ENCODE results near the gene ANKAR. TPM values are rescaled to one million over a fixed set of nuclear protein-coding genes. Genes with fewer than 3 reads are reported as not detected.

Gene ANKAR
- total RNA-seq, 1 experiment from 2014 or later: 2.0 TPM

DNA sequence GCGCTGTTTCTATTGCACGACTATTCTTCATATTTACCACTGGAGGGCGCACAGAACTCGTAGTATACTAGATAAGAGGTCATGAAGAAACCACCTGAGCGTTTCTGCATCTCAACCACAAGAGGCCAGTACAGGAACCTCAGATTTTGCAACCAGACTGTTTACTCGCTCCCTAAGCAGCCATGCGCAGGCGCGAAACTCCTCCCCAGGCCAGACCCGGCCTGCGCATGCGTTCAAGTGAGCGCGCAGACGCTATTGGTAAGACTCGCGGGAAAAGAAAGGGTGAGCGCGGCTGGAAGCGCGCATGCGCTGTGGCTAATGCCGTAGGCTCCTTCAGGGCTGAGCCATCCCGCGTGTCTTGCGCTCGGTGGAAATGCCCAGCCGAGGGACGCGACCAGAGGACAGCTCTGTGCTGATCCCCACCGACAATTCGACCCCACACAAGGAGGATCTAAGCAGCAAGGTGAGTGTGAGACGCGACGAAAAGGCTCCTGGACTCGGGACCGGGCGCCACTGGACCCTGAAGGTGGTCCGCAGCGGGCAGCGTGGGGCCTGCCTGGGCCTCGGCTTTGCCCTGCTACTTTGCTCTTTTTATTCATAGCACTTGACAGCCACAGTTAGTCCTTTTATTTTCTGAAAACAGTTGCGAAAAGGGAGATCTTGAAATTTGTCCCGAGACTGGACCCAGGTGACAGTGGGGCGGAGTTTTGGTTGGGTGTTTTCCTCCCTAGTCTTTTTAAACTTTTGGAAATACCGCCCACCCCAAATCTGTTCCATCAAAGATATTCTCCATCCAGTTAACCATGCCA, 13.1 kb upstream of the ANKAR start, which contains the start of gene ASNSD1:
TSS of gene ASNSD1 (plus strand) at position 312 of the 809 bp plus-strand sequence. CDS start 4,674 bp downstream, outside the sequence.
- no peak within 1 kb of the TSS for H2BK20ac ChIP-seq (ENCODE audit: low read depth, low read length, poor library complexity, severe bottlenecking)
- Mint-ChIP-seq H3K27ac (no peak within 1 kb of the TSS), H3K36me3 (ENCODE audit: insufficient read depth in 1 of 3, low read depth in 3 of 3) (peaks cover 0 to 12% (median 9%) of the 10 kb centered on the region in 3 experiments; a peak in 5 of 7 replicates), H3K27me3 (ENCODE audit: low read depth) (no peaks in the 10 kb centered on the region; the same call in 1 of the 2 replicates), H3K9me3 (no peaks in the 10 kb centered on the region), H3K4me1 (no peaks in the 10 kb centered on the region; a peak in 1 of 4 replicates), H3K4me3 (no peak within 1 kb of the TSS)
- no peak within 1 kb of the TSS for H2BK120ac ChIP-seq (ENCODE audit: low read depth, low read length, poor library complexity, severe bottlenecking)
- no peak within 1 kb of the TSS for H3K4ac ChIP-seq (ENCODE audit: low read depth, low read length)
- DNase-seq: peak; percentile 98
- peak within 1 kb of the TSS; percentile 79 for H3K18ac ChIP-seq (ENCODE audit: insufficient read length, low read depth, low read length)
- peaks cover 4% of the 10 kb centered on the region for H3K23me2 ChIP-seq (ENCODE audit: insufficient read length, low read depth, low read length, poor library complexity, severe bottlenecking)
- peak within 1 kb of the TSS; percentile 17 for H2AFZ ChIP-seq (ENCODE audit: low read length)
- H2BK15ac ChIP-seq (ENCODE audit: low read depth, low read length): no peak within 1 kb of the TSS
- no peaks in the 10 kb centered on the region for H3K4me1 ChIP-seq (ENCODE audit: insufficient read depth, low read length)
- no peaks in the 10 kb centered on the region for H3K27me3 ChIP-seq (ENCODE audit: insufficient read depth, low read length)
- no peak within 1 kb of the TSS for H4K91ac ChIP-seq (ENCODE audit: insufficient read length, low read depth, low read length)
- H3K4me2 ChIP-seq (ENCODE audit: insufficient read depth, insufficient read length, low read length): peak within 1 kb of the TSS; percentile 96
- H3K79me2 ChIP-seq (ENCODE audit: insufficient read depth, low read length): peaks cover 3% of the 10 kb centered on the region; the same call in 1 of the 2 replicates
- H2BK5ac ChIP-seq (ENCODE audit: insufficient read length, low read length): no peak within 1 kb of the TSS
- H3K9ac ChIP-seq (ENCODE audit: extremely low read depth, insufficient read length, low read length): peak within 1 kb of the TSS; percentile 95
- H3K9me3 ChIP-seq (ENCODE audit: control insufficient read depth, low read depth, low read length): no peaks in the 10 kb centered on the region
- H4K5ac ChIP-seq (ENCODE audit: insufficient read length, low read depth, low read length): peak within 1 kb of the TSS; percentile 49
- no peaks in the 10 kb centered on the region for H3K79me1 ChIP-seq (ENCODE audit: insufficient read depth, low read depth, low read length, poor library complexity, severe bottlenecking)
- TF ChIP-seq, protein P1, sequence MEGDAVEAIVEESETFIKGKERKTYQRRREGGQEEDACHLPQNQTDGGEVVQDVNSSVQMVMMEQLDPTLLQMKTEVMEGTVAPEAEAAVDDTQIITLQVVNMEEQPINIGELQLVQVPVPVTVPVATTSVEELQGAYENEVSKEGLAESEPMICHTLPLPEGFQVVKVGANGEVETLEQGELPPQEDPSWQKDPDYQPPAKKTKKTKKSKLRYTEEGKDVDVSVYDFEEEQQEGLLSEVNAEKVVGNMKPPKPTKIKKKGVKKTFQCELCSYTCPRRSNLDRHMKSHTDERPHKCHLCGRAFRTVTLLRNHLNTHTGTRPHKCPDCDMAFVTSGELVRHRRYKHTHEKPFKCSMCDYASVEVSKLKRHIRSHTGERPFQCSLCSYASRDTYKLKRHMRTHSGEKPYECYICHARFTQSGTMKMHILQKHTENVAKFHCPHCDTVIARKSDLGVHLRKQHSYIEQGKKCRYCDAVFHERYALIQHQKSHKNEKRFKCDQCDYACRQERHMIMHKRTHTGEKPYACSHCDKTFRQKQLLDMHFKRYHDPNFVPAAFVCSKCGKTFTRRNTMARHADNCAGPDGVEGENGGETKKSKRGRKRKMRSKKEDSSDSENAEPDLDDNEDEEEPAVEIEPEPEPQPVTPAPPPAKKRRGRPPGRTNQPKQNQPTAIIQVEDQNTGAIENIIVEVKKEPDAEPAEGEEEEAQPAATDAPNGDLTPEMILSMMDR (conservative IDR thresholded peaks at IDR 0.05): peak; percentile 97
- no peak within 1 kb of the TSS for H3K56ac ChIP-seq (ENCODE audit: insufficient read length, low read depth, low read length)
- H3T11ph ChIP-seq (ENCODE audit: low read length): no peak within 1 kb of the TSS
- no peak within 1 kb of the TSS for H2AK5ac ChIP-seq (ENCODE audit: insufficient read length, low read length)
- no CpG with 5 or more reads among the region's 46 CpGs for WGBS (ENCODE audit: extremely low coverage, insufficient read length, low lambda C conversion rate)
- H4K8ac ChIP-seq (replicated peaks; ENCODE audit: insufficient read length, low read depth, low read length): no peak within 1 kb of the TSS
- H2BK12ac ChIP-seq (ENCODE audit: insufficient read length, low read depth, low read length): no peak within 1 kb of the TSS
- no peaks in the 10 kb centered on the region for H4K20me1 ChIP-seq (ENCODE audit: control insufficient read depth, insufficient read depth, insufficient read length)
- peak within 1 kb of the TSS; percentile 96 for H3K14ac ChIP-seq (ENCODE audit: insufficient read depth, low read length)
- no peak within 1 kb of the TSS for H3K27ac ChIP-seq (ENCODE audit: insufficient read length, low read depth, low read length)
- no peak within 1 kb of the TSS for H3K23ac ChIP-seq (ENCODE audit: insufficient read length, low read depth, low read length)
